Cerebellar nuclear complex (tissue), 1 donor: ENCODE results near the gene FRMD5.
"Not testable (repeated sequence)": the region's sequence is repeated elsewhere in the genome, so short reads cannot be mapped to it uniquely, and the experiment has no call there.

ENCODE experiments used
- DNase-seq, 2 experiments: peaks; one replicate each; lab custom pipeline; 2025; lab: John Stamatoyannopoulos, UW

The FRMD5 gene

DNA sequence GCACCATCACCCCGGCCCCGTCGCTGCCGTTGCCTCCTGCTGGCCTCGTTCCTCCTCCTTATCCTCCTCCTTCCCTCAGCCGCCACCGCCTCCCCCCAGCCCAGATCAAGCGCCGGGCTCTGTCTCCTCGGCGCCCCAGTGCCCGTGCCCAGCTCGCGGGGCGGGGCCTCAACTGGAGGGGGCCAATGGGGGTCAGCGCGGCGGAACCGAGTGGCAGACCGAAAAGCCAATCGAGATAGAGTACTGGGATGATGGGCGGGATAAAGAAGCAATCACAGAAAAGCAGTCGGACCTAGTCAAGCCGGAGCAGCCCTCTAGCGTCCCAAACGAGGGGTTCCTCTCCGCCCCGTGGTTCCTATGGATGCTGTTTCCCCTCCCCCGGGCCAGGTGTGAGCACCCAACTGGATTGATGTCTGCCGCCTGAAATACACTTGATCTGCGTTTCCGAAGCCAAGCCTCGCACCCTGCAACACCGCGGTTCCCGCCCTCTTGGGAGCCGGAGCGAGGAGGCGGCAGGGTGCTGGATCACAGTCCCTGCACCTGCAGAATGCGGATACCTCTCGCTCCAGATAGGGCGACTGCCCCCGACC is at the start of gene FRMD5:
Gene FRMD5, minus strand, starts transcription at position 121 of the 590 bp plus-strand sequence.
- DNase-seq = peak; percentile 72 to 90

DNA sequence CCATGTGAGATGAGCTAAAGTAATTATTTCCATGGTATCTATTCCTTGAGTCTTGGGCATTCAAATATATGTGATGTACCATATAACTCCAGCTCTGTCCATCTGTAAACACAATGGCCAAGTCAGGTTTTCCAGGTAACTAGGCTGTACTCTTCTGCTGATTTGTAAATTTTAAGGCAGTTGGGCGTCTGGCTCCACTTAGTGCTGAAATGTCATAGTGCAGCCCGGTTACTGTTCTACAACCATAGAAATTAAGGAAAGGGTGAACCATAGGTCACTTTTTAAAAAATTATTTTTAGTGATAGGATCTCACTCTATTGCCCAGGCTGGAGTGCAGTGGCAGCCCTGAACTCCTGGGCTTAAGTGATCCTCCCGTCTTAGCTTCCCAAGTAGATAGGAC is 48.8 kb upstream of the FRMD5 start:
- no peak for DNase-seq

DNA sequence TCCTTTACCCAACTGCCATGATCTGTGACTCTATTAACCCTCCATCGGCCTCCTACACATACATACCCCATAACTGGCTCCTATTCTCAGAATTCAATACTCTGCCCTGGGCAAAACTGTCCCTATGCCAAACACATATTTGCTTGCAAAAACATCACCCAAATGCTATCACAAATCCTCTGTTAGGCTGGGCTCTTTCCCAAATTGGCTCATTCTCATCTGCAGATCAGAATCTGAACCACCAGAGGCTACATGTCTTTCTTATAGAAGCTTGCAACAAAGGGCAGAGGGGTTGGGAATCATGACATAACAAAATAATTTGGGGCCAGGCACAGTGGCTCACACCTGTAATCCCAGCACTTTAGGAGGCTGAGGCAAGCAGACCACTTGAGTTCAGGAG is 48.1 kb upstream of the FRMD5 start:
- DNase-seq = no peak

DNA sequence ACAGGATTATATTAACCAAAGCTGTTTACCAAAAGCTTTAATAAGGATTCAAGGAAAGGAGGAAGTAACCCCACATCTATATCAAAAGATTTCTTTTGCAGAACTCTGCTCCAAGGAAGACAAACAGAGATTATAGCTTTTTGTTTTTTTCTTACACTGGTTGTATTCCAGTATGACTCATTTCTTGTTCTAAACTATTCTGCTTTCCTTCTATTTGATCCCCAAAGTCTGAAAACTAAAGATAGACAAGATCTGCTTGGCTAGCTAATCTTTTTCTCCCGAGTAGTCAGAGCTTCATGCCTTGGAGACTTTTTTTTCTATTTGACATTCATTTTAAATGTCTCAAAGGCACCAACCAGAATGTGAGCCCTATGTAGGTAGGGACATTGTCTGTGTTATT is 36.8 kb upstream of the FRMD5 start:
- DNase-seq = no peak

DNA sequence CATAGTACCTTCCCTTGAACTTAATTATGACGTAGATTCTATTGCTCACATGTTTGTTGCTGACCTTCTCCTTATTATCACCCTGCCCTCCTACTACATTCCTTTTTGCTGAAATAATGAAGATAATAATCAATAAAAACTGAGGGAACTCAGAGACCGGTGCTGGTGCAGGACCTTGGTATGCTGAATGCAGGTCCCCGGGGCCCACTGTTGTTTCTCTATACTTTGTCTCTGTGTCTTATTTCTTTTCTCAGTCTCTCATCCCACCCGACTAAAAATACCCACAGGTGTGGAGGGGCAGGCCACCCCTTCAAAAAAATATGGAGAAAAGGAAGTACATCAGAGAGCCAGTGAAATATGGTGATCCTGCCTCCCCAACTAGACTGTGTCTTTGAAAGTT is 34.2 kb upstream of the FRMD5 start:
- not testable (repeated sequence) for DNase-seq

DNA sequence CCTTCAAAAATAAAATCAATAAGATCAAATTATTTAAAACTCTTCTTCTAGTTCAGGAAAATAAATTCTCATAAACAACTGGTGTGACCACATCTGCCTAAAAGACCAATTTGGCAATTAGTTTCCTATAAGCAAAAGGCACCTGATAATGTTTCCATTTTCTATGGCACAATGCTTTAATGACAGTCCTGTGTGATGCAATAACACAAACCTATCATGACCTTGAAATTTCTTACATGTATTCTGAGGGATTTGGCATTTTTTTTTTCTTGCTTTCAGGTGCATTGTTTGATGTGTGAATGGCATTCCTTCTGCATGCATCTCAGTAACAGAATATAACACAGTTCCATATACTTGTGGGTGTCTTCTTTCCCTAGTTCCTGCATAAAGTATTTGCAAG is 32.5 kb upstream of the FRMD5 start:
- DNase-seq = no peak

DNA sequence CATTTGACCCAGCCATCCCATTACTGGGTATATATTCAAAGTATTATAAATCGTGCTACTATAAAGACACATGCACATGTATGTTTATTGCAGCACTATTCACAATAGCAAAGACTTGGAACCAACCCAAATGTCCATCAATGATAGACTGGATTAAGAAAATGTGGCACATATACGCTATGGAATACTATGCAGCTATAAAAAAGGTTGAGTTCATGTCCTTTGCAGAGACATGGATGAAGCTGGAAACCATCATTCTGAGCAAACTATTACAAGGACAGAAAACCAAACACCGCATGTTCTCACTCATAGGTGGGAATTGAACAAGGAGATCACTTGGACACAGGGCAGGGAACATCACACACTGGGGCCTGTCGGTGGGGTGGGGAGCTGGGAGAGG is 31.9 kb upstream of the FRMD5 start:
- not testable (repeated sequence) for DNase-seq

DNA sequence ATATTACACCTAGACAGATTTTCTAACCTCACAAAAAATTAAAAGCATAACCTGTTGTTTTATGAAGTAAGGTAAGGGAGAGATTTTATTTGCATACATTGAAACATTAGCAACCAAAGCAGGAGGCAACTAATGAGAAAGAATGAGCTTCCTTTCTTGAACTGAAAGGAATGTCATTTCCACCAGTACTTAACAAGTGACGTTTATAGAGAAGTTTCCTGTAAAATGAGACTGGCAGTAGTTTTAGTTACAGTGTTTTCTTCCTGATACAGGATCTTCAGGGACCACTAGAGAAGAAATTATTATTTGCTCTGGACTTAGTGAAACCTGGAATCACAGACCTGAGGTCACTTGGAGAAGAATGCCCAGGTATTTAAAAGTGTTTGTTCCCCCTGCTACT is 27.4 kb upstream of the FRMD5 start:
- no peak for DNase-seq

DNA sequence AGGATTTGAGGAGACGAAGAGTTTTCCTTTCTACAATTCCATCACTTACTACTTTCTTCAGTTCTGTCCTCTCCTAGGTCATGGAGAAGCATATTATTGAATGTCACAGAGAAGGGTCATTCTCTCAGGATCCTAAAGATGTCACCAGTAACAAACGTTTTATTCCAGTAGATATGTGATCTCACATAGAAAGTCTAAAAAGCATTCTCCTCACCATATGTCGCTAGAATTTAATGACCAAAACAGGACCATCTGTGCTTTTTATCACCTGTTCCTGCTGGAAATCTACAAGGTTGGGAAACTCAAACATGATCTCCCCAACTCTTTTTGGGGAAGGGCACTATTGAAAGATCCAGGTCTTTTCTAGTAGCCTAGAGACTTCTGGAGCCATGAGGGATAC is 24.0 kb upstream of the FRMD5 start:
- DNase-seq = no peak

DNA sequence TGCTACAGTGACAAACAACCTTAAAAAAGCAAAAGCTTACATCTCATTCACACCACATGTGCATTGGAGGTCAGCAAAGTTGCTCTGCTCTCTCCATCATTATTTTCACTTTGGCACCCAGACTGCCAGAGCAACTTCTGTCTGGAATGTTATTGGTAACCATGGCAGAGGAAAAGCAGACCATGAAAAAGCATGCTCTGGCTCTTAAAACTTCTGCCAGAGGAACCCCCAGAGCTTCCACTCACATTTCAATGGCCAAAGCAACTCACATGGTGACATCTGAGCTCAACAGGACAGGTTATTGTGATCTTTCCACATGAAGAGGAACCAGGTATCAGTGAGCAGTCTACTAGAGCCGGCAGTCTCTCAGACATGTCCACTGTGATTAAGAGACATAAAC is 21.9 kb upstream of the FRMD5 start:
- no peak for DNase-seq

DNA sequence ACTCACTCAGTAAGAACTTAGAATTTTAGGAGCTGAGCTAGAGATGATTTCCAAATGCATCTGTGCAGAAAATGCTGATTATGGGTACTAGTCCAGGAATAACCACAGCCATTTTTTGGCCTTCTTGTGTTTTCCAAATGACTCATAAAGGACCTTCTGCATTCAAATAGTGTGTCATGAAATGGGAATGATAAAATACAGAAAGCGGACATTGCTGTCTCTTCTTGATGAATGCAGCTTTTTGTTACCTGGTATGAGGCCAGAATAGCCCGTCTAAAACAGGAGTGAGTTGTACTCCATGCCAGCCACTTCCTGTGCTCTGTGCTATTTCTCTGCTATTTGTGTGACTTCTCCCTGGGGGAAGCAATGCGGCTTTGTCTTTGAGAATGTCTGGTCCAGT is 20.5 kb upstream of the FRMD5 start:
- no peak for DNase-seq

DNA sequence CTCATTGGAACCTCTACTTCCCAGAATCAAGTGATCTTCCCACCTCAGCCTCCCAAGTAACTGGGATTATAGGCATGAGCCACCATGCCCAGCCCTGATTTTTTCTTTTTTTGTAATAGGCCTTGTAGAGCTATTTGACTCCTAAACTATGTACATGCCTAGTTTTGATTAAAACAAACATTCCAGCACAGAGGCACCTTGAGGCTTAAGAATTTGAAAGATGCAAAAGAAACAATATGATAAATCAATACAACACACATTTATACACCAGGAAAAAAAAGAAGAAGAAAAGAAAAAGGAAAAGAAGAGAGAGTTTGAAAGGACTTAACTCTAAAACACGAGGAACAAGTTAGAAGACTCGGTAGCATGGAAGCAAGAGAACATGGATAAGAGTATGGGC is 13.9 kb upstream of the FRMD5 start:
- DNase-seq = no peak

DNA sequence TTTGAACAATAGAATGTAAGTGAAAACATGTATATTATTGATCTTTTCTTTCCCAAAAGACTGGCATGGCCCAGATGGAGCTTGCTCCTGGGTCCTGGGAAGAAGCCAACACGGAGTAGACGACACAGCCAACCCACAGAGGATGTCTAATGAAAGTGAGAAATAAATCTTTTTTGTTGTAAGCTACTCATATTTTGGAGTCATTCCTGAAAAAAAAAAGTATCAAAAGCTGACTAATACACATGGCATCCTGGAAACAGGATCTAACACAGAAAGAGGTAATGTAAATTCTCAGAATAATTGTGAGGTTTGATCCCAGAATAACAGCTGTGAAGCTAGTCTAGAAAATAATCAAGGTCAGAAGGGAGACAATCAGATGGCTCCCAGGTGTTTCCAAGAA is 12.6 kb upstream of the FRMD5 start:
- DNase-seq = no peak

DNA sequence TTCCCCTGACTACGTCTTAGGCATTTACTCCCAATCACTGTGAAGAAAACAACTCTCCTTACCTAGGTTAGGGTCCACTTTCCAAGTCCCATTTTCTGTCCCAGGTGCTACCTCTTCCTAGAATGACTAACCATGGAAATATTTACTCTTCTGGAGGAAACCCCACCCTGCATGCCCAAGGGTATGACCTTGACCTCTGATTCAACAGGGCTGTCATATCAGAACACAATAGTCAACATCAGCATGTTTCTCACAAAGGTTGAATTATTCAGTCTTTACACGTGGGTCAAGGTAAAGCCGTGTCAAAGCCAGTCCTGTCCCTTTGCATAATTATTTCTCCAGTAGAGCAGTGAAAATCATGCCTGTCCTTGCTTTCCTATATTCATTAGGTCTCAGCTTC is 4.3 kb upstream of the FRMD5 start:
- no peak for DNase-seq

DNA sequence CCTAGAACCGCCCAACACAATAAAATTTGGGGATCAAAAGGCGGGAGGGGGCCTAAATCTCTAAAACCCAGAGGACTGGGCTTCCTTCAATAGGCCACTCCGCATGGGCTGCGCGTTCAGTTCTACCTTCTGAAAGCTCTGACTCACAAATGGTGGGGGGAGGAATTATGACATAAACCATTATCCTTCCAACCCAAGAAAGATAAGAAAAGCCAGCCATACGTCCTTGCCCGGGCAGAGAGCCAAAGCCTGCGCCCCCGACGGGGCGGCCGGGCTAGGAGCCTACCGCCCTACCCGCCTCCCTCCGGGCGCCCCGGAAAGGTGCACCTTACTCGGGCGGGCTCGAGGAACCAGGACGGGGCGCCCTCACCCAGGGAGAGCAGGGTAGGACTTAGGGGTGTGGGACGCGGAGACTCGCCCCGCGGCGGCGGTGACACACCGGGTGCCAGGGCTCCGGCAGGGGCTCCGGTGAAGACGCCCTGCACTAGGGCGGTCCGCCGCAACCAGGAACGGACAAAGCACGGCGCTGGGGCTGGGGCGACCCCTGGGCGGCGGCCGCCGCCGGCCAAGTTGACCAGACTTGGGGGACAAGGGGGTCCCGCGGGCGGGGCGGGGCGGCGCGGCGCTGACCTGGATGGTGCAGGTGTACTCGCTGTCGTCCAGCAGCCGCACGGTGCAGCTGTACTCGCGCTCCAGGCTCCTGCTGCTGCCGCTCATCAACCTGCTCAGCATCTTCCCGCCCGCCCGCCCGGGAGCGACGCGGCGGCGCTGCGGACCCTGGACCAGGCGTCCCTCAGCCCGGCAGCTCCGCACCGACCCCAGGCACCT is 534 bp downstream of the FRMD5 start:
- no peak for DNase-seq

DNA sequence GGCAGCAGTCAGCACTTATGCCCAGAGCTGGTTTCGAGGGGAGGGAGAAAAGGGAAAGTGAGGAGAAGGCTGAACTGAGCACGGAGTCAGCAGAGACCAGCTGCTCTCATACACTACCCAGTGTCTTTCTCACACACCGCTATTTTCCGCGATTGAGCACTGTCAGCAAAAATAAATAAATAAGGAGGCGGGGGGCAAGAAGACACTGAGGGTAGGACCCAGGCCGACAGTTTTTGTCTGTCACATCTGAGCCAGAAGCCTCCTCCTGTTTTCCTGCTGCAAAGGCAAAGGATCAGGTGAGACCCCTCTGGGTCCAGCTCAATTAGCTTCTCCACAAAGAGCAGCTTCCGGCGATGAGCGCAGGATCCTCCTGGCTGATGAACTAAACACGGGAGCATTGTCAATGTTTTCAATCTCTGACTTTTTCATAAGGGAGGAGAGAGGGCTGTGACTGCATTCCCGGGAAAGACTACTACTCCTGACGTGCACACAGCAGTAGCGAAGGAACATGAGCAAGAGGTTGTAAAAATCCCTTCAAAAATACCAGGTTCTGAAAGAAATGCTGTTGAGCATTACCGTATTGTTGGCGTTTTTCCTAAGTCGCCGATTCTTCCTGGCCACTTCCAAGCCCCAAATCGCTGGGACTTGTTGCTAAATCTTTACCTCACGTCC is 1.3 kb downstream of the FRMD5 start:
- DNase-seq = no peak

DNA sequence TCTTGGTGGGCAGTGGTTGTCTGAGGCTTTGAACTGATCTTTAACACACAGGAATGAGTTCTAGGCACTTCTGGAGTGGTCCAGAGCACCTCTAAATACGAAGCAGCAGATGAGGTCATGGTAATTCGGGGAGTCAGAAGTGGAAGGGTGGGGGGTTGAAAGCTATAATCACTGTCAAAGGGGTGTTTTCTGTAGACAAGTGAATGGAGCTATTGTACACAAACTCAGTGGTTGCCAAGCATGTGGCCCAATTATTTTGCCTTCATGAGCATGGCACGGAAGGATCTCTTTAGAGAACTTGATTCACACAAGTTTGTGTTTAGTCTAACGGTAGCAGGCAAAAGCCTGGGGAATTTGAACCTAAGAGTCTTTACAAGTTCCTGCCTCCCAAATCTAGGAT is 6.3 kb downstream of the FRMD5 start:
- no peak for DNase-seq

DNA sequence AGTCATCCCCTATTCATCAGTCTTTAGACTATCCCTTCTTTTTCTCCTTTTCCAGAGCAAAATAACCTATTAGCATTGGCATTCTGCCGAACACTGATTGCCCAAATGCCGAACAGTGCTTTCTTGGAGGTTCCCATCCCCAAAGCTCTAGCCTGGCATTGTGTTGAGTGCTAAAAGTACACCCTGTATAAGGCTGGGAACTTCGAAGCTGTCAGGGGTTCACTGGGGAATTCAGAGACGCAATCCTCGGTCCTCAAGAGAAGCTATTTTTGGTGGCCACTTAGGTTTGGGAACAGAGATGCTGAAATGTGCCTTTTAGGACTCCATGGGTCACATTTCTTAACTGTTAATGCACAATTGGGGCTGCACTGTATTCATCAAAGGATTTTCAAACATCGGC is 8.4 kb downstream of the FRMD5 start:
- DNase-seq = no peak

DNA sequence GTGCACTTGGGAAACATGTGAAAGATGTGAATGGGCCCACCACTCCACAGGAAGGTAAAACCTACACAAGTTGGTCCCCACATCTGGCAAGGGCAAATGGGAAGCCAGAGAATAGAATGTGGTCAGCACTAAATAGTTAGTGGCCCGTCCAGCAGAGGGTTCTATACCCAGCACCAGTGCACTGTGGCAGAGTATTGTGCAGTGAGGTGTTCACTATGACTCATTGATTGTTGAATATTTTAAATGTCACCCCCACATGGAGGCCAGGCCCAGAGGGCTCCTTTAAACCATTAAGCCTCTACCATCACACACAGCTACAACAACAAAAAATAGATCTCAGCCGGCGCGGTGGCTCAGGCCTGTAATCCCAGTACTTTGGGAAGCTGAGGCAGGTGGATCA is 11.7 kb downstream of the FRMD5 start:
- DNase-seq = no peak

DNA sequence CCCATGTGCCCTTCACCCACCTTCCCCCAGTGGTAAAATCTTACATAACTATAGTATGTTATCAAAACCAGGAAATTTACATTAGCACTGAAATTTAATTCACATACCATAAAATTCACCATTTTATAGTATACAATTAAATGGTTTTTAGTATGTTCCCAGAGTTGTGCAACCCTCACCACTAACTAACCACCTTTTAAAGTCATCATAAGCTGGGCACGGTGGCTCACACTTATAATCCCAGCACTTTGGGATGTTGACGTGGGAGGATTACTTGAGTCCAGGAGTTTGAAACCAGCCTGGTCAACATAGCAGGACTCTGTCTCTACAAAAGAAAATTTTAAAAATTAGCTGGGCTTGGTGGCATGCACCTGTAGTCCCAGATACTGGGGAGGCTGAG is 13.7 kb downstream of the FRMD5 start:
- no peak for DNase-seq

DNA sequence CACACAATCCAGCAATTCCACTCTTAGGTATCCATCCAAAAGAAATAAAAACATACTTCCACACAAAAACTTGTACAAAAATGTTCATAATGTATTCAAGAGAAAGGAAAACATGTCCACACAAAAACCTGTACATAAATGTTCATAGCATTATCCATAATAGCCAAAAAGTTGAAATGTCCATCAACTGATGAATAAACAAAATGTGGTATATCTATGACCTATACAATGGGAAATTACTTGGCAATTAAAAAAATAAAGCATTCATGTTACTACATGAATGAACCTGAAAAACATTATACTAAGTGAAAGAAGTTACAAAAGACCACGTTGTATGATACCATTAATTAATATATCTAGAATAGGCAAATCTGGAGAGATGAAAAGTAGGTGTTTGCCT is 17.9 kb downstream of the FRMD5 start:
- no peak for DNase-seq

DNA sequence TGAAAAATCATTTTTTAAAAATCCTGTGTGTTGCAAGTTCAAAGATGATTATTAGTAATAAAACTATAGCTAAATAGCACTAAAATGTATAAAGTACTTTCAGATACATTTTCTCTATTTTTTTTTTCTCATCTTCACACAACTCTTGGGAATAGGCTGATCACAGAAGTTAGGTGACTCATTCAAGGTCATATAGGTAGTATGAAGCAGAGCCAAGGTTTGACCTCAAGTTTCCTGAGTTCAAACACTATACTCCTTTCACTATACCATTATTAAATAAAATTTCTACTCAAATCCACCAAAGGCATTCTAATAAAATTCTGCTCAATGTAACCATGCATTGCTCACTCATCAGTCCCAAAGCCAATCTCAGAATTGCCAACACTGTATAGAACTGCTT is 21.3 kb downstream of the FRMD5 start:
- DNase-seq = no peak

DNA sequence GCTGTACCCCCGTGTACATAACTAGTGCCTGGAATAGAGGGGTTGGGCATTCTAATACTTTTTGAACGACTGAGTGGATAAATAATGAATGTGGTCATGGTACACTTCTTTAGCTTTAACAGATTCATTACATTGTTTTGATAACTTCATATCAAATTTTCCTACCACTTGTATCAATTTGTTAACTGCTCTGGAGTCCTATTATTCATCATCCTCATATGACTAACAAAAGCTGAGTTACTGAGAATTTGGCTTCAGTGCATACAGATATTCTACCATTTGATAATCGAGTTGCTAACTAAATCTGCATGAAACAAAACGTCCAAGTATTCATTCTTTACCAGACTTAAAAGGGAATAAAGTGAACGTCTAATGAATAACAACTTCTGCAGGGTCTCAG is 31.7 kb downstream of the FRMD5 start:
- no peak for DNase-seq
